Erythroblast (primary cell): ENCODE results near the gene NAV3.

Experiments
- GATA1 ChIP-seq: IDR thresholded peaks from 2 replicates; pipeline ENCODE4 v1.6.1; 2011; ENCODE audit warnings: low read depth, mild to moderate bottlenecking, control low read depth, low read length, moderate library complexity
- POLR2A ChIP-seq: IDR thresholded peaks from 2 replicates; pipeline ENCODE4 v1.6.1; 2011; ENCODE audit warnings: mild to moderate bottlenecking, low read length

DNA sequence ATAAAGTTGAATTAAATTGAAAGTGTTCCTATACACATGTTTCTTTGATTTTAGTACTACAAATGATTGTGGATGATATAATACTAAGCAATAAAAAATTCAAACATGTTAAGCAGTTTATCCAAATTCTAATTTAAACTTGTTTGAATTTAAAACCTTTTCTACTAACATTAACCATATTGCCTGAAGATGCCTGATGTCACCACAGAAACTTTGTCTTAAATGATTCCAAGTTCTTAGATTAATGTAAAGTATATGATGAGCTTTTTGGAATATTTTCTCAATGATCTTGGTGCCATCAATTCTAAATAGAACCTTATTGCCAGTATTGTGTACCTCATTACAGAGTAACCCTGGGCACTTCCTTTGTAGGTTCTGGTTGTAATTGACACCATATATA lies 259.6 kb downstream of the NAV3 start:
- TF ChIP-seq POLR2A (no peak), GATA1 (no peak)
